Right lobe of liver (tissue), 4 donors: Measurements from ENCODE around the gene MAP4K2.

Experiments used
- CTCF ChIP-seq, 4 donors: fragments of 200-600 bp in 3 of 4; fragments of 450-650 bp in 1 of 4; IDR thresholded peaks; one replicate each; pipeline versions ENCODE4 v1.5.1 to v1.8.0; 2016 to 2022; ENCODE audit warnings: antibody characterized with exemption in 4 of 4, mild to moderate bottlenecking in 2 of 4
- POLR2A ChIP-seq: fragments of 450-650 bp; IDR thresholded peaks from one replicate; pipeline ENCODE4 v1.6.1; 2017; ENCODE audit warnings: antibody characterized with exemption, mild to moderate bottlenecking
- donor health status: DM: no; HTN: no; CAD: no.
- donor health status: DM: no; HTN: no; CAD: no.
- donor health status: DM: no; HTN: yes; CAD: no.

GRCh38 chr11:64763526-64764039, 39.4 kb downstream of the MAP4K2 start:
- no peak for TF ChIP-seq CTCF (IDR thresholded peaks at IDR 0.05)
- no peak for TF ChIP-seq POLR2A
